Fibroblast of skin of abdomen (primary cell): ENCODE measurements around the gene DOCK10.

Experiments
- DNase-seq: peaks from one replicate; pipeline ENCODE4 v3.0.0-alpha.2; 2013

Gene DOCK10

GRCh38 chr2:224975761-224976160, 66.5 kb downstream of the DOCK10 start:
- DNase-seq: no peak

DNA sequence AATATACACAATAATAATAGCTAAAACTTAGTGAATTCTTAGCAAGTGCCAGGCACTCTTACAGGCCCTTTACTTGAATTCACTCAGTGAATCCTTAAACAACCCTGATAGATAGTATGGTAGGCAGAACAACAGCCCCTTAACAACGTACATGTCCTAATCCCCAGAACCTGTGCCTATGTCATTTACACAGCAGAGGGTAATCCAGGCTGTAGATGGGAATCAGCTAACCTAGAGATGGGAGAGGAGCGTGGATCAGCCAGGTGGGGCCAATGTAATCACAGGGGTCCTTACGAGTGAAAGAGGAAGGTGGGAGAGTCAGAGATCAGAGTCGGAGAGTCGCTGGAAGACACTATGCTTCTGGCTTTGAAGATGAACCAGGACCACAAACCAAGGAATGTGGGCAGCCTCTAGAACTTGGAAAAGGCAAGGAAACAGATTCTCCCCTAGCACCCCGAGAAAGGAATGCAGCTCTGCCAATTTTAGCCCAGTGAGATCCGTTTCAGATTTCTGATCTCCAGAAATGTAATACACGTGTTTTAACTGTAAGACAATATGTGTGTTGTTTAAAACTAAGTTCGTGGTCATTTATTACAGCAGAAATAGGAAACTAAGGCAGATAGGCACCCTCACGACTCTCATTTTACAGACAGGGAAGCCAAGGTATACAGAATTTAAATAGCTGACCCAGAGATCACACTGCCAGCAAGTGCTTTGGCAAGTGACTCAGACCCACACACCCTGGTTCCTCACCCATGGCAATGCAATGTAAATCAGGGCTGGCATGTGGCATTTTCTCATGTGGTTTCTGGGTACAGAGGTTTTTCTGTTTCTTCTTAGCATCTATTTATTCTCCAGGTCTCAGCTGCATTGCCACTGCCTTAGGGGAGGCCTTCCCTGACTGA, 68.9 kb downstream of the DOCK10 start:
- DNase-seq: no peak

DNA sequence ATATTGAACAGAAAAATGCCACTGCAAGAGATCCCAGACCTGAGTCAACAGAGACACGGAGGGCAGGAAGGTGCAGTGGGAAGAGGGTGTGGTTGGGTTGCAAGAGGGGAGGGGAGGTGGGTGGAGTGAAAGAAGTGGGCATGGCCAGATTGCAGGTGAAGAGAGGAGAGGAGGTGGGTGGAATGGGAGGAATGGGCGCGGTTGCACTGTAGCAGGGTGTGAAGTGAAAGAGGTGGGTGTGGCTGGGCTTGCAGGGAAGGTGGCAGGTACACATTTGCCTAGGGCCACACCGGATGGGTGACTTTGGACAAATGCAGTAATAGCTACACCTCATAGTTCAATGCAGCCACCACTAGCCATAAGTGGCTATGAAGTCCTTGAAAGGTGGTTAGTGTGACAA, 71.1 kb downstream of the DOCK10 start:
- DNase-seq: no peak

GRCh38 chr2:224970311-224970710, 72.0 kb downstream of the DOCK10 start:
- DNase-seq: no peak

DNA sequence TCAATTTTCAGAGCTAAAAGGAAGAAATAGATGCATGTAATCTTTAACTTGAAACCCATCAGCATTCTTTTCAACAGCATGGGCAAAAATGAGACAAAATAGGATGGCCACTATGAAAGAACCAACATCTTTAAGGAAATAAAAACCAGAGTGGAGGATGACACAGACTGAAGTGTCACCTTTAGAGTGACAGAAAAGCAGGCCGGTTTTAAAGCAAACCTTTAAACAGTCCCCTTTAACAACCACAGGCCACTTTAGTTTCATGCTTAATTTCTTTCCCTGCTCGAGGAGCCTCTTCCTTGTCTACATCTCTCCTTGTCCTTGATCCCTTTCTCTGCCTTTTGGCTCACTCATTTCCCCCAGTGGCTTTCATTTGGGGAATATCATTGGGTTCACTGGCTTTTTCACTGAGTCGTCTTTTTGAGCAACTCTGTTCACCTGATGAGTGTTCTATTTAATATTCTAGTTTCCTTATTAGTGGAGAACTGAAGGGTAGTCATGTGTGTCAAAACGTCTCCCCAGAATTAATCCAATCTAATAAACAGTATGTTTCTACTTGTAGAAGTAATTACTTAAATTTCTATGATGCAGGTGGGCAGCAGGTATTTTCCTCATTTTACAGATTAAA, 72.5 kb downstream of the DOCK10 start:
- no peak for DNase-seq

GRCh38 chr2:224969095-224969494, 73.2 kb downstream of the DOCK10 start:
- DNase-seq: no peak

- DNase-seq: no peak
These were observed 74.2 kb downstream of the DOCK10 start for GRCh38 chr2:224968051-224968450.

- DNase-seq: no peak
These were observed 75.7 kb downstream of the DOCK10 start for GRCh38 chr2:224966613-224967012.

DNA sequence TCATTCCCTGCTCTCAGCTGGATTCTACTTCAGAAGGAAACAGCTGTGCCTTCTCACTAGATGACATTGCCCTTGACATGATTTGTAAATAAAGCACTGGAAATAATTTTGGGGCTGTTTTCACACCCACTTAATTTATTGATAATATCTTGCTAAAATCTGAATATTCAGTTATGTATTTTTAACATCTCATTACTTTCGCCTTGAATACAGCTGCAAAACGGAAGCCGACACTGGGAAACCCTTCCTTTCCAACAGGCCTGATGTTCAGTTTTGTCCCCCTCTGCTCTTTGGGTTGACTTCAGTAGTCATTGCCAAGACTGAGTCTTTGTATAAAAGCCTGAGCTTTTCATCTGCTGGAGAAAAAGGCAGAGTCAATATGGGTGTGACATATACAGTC, 82.7 kb downstream of the DOCK10 start:
- DNase-seq: no peak

DNA sequence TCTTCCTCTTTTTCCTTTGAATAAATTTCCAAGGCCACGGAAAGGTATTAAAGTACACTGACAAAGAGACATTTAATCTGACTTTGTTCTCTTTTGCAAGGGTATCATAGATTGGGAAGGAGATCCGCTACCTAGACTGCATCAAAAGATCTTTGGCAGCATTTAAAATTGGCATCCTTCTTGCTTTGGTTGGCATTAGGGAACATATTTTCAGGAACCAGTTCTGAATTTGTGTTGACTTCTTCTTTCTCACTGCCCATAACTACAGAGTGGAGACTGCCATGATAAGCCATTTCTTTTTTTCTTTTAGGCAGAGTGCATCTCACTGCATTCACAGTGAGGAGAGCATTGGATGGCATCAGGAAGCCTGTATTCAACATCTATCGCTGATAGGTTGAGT, 83.4 kb downstream of the DOCK10 start:
- no peak for DNase-seq

GRCh38 chr2:224958462-224958857, 83.8 kb downstream of the DOCK10 start:
- DNase-seq: peak; percentile 90

DNA sequence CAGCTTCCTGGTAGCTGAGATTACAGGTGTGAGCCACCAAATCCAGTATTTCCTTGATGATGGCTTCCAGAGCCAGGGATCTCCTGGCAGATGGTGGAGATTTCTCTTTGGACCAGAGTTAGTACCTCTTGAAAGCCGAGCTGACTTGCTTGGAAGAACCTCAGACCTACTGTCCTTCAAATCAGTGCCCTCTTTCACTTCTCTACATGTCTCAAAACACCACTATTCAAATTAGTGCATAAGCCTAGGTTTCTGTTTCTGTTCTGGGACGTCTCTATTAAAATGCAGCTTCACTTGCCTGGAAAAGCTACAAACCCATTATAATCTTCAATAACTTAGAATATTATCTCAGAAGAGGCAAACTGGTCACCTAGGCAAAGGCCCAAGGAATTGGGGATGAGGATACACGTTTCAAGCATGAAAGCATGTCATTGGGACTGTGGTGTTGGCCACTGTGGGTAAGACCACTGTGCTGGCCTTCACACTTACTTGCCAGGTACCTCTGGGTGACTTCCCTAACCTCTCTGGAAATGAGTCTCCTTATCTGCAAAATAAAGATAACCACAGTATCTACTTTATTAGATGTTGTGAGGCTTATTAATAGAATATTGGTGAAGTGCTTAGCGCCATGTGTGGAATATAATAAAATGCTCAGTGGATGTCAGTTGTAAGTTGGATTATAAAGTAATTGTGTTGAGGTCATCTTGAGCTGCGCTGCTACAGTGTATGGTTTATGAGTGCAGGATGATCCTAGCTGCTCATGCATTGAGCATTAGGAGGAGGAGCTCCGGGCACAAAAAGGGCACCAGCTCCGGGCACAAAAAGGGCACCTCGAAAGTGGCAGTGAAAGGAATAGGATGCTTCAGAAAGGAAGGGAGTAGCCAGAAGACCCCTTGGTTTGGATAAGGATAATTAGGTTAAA, 84.5 kb downstream of the DOCK10 start:
- DNase-seq: no peak

- DNase-seq: no peak
These were observed 85.6 kb downstream of the DOCK10 start for GRCh38 chr2:224956706-224957105.

DNA sequence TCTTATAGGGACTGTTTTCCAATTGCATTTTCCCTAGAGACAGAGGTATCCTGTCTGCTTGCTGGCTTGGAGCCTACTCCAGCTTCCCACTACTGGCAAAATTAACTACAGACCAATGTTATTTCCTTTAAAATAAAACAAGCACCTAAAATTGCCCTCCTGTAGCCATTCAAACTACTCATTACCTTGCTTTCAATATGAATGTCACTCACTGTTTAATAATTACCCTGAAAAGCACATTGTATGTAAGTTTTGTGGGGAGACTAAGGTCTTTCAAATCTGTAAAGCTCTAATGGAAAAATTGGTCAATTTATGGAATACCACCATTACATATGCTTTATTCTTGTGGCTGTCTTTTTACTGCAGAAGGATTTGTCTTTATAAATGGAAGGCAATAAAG, 87.3 kb downstream of the DOCK10 start:
- no peak for DNase-seq

GRCh38 chr2:224952936-224953657, 89.2 kb downstream of the DOCK10 start:
- DNase-seq: no peak

DNA sequence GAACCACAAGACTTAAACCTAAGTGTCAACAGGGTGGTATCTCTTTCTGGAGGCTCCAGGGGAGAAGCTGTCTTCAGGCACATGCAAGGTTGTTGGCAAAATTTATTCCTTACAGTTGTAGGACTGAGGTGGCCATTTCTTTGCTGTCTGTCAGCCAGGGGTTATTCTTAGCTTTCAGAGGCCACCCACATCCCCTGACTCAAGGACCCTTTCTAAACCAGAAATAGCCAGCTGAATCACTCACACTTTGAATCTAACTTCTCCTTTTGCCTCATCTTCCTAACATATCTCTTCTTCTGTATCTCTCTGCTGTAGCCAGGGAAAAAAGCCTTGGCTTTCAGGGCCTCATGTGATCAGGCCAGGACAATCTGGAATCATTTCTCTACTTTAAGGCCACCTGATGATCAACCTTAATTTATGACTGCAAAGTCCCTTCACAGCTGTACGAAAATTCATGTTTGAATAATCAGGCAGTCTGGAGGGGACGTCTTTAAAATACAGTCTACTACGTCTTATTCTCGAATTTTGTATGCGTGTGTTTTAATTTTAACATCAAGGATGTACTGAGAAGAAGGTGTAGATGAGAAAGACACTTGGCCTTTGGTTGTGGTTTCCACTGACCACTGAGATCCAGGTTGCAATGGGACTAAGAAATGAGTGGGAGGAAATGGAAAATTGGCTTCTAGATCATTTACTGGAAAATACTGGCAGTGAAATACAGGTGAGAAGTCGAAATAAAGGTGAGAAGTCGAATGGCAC, 90.4 kb downstream of the DOCK10 start:
- DNase-seq: no peak

DNA sequence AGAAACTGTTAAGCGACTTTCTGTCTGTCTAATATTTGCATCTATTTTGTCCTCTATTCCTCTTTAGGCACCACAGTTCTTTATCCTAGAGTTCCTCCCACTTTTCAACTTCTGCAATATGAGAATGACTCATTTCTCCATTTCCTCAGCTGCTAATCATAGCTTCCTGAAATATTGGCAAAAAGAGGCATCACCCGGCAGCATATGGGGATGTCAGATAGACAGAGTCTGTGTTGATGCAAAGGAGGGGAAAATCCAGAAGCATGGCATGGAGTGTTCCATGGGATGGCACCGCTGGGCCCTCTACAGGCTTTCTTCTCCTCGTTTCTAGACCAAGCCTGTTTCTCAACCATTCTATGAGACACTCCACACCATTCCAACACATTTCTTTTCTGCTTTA, 93.4 kb downstream of the DOCK10 start:
- peak; percentile 70 for DNase-seq

GRCh38 chr2:224948005-224948404, 94.3 kb downstream of the DOCK10 start:
- no peak for DNase-seq

- DNase-seq: no peak
These were observed 94.7 kb downstream of the DOCK10 start for GRCh38 chr2:224947566-224947965.

DNA sequence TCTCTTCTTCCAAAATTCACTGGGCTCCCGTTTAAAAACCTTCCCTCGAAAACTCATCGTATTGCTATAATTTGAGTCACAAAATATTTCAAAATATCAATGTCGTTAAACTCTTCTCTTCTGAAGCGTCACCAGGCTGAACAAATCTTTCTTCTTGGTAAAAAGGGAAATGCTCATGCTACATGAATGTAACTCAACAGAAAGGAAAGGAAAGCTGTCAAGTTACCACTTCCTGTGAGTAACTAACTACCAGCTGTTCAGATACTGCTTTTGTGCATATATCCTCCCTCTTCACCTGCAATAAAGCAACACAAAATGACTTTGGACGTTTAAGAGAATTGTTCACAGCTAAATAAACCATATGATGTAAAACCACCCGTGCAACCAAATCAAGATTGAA, 95.4 kb downstream of the DOCK10 start:
- DNase-seq: peak; percentile 82

DNA sequence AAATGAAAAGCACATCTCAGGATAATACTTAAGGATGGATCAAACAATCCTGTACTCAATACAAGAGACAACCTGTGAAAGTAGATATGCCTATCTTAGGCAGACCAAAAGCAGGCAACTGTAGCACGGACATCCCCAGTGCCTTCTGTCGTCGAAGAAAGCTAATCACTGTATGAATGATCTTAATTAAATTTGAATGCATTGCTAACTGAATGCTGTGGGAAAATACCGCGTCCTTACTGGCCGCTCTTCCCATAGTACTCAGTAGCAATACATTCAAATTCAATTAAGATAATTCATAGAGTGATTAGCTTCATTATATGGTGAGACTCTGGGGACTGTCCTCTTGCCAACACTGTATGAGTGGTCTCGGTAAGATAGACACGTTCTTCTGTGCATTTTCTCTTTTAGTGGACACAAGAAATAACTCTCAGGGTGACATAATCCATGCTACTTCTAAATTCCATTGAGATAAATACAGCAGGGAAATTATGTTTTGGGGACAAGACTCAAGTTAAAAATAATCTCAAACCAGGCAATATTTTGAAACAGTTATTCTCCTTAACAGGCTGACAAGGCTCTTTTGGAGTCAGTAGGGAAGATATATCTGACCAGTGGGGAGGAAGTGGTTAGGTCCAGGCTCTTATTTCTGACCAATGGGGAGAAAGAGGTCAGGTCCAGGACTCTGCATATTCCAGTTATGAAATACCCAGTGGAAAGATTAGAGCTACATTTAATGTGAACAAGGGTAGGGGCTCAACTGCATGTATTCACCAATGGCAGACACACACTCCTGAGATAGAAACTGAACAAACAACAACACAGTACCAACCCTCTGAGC, 97.3 kb downstream of the DOCK10 start:
- no peak for DNase-seq
